Activated CD4-positive, alpha-beta T cell treated with anti-CD3 and anti-CD28 coated beads, Interleukin-2, amount 50 U/mL, for 16 hours (primary cell): ENCODE results near the gene ALOX12.
A peak's percentile ranks its signal among the peaks of the same experiment; 100 is the strongest.

ENCODE experiments used
- DNase-seq: peaks from one replicate; pipeline ENCODE4 v3.0.0-alpha.2; 2020

ALOX12 gene

DNA sequence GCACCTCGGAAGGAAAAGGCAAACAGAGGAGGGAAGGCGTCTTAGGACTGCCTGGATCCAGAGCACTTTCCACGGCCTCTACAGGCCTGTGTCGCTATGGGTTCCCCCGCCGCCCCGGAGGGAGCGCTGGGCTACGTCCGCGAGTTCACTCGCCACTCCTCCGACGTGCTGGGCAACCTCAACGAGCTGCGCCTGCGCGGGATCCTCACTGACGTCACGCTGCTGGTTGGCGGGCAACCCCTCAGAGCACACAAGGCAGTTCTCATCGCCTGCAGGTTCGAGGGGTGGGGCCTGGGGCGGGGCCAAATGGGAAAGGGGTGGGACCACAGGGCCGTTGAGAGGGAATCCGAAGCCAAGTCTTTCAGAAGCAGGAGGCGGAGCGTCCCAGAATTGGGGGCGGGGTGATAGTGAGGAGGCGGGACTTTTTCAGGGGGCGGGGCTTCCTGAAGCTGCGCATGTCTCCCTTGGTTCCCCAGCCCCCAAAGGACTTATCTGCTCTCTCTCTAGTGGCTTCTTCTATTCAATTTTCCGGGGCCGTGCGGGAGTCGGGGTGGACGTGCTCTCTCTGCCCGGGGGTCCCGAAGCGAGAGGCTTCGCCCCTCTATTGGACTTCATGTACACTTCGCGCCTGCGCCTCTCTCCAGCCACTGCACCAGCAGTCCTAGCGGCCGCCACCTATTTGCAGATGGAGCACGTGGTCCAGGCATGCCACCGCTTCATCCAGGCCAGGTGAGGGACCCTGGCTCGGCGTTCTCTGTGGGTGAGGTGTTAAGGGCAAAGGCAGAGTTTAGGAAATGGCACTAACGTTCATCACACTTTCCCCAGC, 27.9 kb downstream of the ALOX12 start:
- peak; percentile 94 for DNase-seq

DNA sequence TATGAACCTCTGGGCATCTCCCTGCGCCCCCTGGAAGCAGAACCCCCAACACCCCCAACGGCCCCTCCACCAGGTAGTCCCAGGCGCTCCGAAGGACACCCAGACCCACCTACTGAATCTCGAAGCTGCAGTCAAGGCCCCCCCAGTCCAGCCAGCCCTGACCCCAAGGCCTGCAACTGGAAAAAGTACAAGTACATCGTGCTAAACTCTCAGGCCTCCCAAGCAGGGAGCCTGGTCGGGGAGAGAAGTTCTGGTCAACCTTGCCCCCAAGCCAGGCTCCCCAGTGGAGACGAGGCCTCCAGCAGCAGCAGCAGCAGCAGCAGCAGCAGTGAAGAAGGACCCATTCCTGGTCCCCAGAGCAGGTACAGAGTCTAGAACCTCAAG, 28.5 kb downstream of the ALOX12 start:
- no peak for DNase-seq

DNA sequence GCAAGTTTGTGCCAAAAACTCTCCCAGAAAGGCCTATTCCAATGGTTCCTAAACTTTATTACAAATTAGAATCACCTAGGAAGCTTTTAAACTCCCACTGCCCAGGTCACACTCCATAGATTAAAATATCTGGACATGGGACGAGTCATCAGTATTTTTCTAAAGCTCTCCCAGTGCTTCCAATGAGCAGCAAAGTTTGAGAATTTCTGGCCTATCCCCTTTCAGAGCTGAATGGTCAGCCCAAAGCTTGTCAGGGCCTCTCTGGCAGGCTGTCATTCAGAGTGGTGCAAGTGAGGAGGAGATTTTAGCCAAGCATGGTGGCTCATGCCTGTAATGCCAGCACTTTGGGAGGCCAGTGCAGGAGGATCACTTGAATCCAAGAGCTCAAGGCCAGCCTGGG, 29.4 kb downstream of the ALOX12 start:
- DNase-seq: no peak

DNA sequence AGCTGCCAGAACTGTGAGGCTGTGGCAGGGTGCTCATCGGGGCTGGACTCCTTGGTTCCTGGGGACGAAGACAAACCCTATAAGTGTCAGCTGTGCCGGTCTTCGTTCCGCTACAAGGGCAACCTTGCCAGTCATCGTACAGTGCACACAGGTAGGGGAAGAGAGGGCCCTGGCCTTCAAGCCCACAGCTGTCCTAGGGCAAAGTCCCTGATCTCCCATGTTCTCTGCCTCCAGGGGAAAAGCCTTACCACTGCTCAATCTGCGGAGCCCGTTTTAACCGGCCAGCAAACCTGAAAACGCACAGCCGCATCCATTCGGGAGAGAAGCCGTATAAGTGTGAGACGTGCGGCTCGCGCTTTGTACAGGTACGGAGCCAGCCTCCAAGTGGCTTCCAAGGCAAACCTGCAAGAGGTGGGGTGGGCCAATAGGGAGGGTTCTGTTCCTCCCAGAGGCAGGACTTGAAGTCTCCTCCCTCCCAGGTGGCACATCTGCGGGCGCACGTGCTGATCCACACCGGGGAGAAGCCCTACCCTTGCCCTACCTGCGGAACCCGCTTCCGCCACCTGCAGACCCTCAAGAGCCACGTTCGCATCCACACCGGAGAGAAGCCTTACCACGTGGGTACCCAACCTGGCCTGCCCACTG, 30.7 kb downstream of the ALOX12 start:
- DNase-seq: no peak

DNA sequence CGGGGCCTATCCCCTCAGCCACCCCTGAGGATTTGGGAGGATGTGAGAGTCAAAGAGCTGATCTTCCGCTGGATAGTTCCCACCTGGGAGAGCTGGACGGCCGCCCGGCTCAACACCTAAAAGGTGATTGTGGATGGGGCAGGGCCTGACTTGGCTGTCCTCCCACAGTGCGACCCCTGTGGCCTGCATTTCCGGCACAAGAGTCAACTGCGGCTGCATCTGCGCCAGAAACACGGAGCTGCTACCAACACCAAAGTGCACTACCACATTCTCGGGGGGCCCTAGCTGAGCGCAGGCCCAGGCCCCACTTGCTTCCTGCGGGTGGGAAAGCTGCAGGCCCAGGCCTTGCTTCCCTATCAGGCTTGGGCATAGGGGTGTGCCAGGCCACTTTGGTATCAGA, 31.5 kb downstream of the ALOX12 start:
- no peak for DNase-seq

DNA sequence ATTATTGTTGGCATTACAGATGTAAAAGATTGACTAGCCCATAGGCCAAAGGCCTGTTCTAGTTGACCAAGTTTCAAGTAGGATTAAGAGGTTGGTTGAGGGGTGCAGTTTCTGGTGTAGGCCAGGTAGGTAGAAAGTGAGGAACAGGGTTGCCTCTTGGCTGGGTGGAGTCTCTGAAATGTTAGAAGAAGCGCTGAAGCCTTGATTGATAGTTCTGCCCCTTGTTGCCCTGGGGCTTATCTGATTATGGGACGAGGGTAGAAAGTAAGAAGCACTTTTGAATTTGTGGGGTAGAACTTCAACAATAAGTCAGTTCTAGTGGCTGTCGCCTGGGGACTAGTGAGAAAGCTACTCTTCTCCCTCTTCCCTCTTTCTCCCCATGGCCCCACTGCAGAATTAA, 33.2 kb downstream of the ALOX12 start:
- DNase-seq: no peak

DNA sequence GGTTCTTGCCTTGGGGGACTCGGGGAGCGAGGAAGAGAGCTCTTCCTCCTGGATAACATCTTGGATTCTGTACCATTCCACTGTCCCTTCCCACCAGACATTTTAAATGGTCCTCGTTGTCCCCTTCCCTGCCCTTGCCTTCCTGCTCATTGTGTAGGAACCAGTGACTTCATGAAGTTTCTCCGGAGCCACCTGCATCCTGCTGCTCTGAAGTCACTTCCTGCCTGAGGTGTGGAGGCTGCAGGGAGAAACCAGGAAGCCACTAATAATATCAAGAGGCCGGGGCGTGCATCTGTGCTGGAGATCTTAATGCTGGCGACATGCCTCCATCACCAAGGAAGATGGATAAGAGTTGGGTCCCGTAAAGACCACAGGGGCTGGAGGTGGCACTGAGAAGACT, 33.8 kb downstream of the ALOX12 start:
- DNase-seq: peak; percentile 70

DNA sequence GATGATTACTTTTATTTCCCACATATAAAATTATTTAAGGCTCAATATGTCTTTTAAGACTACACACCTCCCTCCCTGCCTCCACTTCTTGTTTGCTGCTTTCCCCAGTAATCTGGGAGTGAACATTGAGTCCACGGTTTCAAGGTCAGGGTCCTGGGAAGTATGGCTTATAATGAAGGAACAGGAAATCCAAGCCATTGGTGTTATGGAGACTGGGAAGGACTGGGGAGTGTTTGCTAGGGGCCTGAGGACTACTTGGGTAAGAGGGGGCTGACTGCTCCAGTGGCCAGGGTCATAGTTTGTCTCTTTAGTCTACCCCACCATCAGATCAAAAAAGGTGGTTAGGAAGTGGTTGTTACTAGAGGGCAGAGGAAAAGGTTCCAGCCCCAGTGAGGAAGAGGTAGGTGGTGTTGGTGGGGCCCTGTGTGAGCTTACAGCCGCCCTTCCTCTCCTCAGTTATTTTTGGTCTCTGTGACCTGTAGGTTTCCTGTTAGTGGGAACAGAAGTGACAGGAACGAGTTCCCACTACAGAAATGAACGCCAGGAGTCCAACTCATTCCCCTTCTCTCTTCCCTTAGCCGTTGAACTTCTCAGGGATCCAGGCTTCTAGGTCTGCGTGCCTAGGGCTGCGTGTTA, 39.2 kb downstream of the ALOX12 start:
- peak; percentile 70 for DNase-seq

DNA sequence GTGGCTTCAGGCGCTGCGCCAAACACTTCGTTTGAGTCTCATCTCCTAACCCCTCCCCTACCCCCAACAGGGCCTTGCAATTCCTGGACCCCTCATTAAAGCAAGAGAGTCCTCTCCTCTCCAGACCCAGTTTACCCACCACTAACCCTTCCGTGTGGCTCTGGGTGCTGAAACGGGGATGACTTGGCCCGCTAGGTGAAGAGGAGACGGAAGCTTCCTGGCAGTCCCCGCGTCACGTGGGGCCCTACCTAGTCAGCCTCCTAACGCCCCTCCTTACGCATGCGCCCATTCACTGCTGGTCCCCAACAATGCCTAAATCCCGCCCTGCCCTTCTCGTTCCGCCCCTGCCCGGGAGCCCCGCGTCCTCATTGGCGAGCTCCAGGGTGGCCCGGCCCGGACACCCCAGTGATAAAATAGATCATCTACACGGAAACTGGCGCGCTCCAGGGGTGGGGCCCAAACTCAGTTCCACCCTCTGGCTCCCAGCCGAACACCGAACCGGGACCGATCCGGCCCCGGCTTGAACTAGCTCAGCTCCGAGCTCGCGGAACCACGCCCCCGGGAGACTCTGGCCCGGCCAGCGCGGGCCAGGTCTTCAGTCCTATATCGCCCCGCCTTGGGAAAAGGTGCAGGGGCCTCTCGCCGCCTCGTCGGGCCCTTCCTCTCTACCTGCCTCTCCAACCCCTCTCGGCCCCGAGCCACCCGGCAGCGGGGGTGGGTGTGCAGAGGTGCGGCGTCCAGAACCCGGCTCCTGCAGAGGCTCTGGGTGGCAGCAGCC, 39.9 kb downstream of the ALOX12 start, which contains the start of gene SLC16A13:
Gene SLC16A13 (plus strand): TSS at position 425 of the 778 bp plus-strand sequence. CDS start 368 bp downstream, outside the sequence.
- DNase-seq: peak; percentile 99

DNA sequence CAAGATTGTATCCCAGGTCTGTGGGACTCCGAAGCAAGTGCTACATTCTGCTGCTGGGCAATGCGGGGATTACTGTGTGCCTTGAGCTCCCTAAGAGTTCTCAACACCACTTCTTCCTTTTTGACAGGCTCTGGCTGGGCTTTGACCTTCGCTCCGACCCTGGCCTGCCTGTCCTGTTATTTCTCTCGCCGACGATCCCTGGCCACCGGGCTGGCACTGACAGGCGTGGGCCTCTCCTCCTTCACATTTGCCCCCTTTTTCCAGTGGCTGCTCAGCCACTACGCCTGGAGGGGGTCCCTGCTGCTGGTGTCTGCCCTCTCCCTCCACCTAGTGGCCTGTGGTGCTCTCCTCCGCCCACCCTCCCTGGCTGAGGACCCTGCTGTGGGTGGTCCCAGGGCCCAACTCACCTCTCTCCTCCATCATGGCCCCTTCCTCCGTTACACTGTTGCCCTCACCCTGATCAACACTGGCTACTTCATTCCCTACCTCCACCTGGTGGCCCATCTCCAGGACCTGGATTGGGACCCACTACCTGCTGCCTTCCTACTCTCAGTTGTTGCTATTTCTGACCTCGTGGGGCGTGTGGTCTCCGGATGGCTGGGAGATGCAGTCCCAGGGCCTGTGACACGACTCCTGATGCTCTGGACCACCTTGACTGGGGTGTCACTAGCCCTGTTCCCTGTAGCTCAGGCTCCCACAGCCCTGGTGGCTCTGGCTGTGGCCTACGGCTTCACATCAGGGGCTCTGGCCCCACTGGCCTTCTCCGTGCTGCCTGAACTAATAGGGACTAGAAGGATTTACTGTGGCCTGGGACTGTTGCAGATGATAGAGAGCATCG, 42.4 kb downstream of the ALOX12 start:
- DNase-seq: no peak

DNA sequence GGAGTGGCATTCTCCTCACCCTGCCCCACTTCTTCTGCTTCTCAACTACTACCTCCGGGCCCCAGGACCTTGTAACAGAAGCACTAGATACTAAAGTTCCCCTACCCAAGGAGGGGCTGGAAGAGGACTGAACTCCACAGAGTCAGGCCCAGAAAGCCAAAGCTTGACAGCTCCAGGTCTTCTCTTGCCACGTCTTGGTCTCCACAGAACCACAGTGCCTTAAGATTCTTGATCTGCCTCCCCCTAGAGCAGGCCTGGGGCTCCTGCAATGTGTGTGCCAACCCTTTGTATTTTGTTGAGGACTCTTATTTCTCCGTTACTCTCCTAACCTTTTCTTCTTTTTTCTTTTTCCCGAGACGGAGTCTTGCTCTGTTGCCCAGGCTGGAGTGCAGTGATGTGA, 44.0 kb downstream of the ALOX12 start:
- DNase-seq: no peak

DNA sequence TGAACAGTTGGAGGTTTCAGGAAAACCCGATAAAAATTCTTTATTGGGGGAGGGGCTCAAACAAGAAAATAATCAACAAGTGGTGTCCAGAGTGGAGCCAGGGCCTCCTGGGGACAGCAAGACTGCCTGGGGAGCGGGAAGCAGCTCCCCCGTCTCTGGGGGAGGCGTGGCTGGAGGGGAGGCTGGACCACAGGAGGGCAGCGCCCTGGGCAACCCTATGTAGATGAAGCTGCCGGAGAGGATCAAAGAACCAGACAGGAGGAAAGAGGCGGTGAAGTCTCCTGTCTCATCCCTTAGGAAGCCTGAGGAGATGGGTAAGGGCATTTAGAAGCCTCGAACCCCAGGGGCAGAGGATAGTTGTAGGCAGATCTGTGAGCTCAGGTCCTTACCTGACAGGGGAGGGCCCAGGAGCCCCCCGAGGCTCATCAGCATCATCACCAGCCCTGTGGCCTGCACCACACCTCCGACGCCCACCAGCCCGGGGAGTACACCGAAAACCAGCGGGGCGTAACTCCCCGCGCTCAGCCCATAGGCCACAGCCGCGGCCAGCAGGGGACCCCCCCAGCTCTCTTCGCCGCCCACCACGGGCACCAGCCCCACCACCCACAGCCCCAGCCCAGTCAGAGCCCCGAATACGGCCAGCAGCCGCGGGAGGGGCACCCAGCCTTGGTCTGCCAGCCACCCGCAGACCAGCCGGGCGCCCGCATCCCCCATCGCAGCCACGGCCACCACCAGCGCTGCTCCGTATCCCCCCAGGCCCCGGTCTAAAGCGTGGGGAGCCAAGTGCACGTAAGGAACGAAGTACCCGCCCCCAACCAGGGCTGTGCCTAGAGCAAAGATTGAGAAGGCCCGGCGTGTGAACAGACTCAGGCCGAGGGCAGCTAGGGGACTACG, 46.0 kb downstream of the ALOX12 start:
- no peak for DNase-seq

DNA sequence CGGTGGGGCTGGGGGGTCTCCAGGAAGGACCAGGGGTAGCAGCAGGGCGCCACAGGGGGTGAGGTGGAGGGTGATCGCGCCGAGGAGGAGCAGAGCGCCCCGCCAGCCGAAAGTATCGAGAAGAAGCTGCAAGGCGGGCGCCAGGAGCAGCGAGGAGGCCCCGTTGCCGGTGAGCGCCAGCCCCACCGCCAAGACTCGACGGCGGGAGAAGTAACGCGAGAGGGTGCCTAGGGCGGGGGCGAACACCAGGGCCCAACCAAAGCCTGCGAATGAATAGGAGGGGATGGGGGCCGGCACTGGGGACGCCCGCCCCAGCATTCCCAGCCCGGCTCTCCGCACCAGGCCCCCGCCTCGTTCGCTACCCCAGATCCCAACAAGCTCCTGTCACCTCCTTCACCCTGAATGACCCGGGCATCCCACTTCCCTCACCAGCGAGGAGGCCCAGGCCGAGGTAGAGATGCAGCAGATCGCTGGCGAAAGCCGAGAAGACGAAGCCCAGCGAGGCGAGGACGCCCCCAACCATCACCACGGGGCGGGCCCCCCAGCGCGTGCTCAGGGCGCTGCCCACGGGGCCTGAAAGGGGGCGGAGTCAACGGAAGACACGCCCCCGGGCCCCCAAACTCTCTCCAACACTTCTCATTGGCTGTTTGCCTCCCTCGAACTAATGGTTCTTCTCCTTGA, 46.8 kb downstream of the ALOX12 start:
- no peak for DNase-seq

DNA sequence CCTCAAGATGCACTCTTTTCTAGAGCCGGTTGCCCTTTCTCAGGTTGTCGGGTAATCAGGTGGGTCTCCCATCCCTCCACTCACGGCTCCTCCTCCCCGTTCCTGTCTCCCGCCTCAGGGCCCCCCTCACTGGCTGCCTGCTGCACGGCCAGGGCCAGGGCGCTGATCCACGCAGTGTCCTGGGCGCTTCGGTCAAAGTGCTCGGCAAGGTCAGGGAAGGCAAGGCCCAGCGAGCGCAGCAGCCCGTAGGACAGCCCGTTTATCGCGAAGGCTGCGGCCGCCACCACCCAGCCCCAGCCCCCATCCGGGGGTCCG, 47.3 kb downstream of the ALOX12 start:
- no peak for DNase-seq

DNA sequence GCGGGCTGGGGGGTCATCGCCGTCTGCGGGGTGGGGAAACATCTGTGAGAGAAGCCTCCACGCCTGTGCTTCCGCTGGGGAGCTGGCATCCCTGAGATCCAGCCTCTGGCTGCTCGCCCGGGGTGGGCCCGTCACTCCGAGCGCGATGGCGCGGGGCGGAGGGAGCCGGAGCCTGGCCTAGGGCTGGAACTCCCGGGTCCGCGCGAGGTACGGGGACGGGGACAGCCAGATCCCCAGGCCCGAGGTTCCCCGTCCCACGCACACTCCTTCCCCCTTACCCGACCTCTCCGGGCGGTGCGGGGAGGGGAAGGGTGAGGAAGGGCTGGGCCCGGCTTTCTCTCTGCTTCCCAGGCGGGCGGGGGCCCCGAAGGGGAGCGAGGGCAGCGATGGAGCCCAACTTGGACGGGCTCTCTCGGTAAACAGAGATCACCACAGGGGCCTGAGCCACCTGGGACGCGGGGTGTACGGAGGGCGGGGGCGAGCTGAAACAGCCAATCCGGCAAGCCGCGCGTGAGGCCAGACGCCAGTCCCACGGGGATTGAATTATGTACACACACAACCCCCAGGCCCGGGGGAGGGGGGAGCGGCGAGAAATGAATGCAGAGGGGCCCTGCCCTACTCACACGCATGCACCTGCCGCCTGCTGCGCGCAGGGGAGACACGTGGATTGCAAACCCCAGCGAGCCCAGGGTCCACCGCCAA, 47.8 kb downstream of the ALOX12 start, which contains the start of gene SLC16A11:
Gene SLC16A11 (minus strand): TSS at position 596 of the 702 bp plus-strand sequence. CDS start 579 bp downstream, at position 17.
- no peak for DNase-seq

DNA sequence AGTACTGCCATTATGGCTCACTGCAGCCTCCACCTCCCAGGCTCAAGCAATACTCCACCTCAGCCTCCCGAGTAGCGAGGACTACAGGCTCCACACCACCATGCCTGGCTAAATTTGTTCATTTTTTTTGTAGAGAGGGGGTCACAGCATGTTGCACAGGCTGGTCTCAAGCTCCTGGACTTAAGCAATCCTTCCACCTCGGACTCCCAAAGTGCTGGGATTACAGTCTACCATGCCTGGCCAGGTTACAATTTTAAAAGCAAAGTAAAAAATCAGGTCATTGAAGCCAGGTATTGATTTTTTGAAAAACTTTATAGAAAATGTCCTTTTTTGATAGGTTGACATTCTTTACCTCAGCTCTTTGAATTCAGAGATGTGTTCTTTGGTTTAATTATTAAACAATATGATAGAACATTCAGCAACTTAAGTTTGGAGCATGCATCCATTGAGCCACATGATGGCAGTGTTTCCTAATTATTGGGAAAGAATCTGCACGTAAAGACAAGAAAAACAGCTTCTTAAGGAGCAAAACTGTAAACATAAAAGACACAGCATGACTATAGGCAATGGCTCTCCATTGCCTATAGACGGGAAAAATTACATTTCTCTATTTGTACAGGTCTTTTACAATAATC, 49.8 kb downstream of the ALOX12 start:
- peak; percentile 71 for DNase-seq

DNA sequence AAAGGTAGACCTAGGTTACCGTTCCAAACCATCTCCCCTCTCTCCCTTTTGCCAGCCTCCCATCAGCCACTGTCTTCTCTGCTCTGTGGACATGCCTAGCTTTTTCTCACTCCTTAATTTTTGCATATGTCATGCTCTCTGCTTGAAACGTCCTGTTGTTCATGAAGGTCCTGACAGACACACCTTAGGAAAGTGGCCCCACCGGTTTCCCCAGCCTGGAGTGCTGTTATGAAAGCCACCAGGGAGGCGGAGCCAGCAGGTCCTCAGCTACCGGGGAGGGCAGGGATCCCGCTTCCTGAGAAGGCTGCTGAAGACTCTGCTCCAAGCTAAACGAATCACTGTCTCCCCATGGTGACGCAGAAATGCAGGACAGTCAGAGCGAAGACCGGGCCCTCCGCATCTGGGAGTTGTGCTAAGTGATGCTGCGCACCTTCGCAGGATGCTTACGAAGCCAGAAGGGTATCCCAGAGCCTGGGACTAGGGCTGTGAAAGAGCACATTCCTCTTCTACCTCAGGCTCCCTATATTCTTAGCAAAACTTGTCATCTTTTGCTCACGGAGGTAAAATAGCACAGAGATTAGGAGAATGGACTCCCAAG, 50.4 kb downstream of the ALOX12 start:
- DNase-seq: peak; percentile 32

DNA sequence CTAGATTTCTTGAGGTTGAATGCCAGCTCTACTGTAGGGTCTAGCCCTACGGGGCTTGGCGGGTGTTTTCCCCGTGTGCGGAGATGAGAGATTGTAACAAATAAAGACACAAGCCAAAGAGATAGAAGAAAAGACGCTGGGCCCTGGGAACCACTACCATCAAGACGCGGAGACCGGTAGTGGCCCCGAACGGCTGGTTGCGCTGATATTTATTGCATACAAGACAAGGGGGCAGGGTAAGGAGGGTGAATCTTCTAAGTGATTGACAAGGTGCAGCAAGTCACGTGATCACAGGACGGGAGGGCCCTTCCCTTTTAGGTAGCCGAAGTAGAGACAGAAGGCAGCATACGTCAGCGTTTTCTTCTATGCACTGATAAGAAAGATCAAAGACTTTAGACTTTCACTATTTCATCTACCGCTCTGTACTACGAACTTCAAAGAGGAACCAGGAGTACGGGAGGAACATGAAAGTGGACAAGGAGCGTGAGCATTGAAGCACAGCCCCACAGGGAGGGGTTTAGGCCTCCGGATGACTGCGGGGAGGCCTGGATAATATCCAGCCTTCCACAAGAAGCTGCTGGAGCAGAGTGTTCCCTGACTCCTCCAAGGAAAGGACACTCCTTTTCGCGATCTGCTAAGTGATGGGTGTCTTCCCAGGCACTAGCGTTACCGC, 51.0 kb downstream of the ALOX12 start:
- DNase-seq: peak; percentile 87
